ENCODE measurements around the gene SDHA.

The SDHA gene

GRCh38 chr5:190366-191035 is 27.6 kb upstream of the SDHA start:
- Histone ChIP-seq H3K27ac (peak overlapping the region; percentile 22 to 45), H3K4me3 (peak overlapping the region; percentile 59)
- DNase-seq (ENCODE audit: low spot score): no peak
- TF ChIP-seq, protein P1, sequence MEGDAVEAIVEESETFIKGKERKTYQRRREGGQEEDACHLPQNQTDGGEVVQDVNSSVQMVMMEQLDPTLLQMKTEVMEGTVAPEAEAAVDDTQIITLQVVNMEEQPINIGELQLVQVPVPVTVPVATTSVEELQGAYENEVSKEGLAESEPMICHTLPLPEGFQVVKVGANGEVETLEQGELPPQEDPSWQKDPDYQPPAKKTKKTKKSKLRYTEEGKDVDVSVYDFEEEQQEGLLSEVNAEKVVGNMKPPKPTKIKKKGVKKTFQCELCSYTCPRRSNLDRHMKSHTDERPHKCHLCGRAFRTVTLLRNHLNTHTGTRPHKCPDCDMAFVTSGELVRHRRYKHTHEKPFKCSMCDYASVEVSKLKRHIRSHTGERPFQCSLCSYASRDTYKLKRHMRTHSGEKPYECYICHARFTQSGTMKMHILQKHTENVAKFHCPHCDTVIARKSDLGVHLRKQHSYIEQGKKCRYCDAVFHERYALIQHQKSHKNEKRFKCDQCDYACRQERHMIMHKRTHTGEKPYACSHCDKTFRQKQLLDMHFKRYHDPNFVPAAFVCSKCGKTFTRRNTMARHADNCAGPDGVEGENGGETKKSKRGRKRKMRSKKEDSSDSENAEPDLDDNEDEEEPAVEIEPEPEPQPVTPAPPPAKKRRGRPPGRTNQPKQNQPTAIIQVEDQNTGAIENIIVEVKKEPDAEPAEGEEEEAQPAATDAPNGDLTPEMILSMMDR (IDR thresholded peaks at IDR 0.05): no peak

GRCh38 chr5:191036-191948 is 26.8 kb upstream of the SDHA start, which contains the start of gene LRRC14B:
Gene LRRC14B (plus strand): TSS chr5:191495. CDS start chr5:191539, 44 bp downstream.
- DNase-seq (ENCODE audit: low spot score): no peak
- Histone ChIP-seq H3K27ac (peak within 1 kb of the TSS; percentile 22 to 45), H3K4me3 (peak within 1 kb of the TSS; percentile 59)
- TF ChIP-seq, protein P1 (IDR thresholded peaks at IDR 0.05): no peak

DNA sequence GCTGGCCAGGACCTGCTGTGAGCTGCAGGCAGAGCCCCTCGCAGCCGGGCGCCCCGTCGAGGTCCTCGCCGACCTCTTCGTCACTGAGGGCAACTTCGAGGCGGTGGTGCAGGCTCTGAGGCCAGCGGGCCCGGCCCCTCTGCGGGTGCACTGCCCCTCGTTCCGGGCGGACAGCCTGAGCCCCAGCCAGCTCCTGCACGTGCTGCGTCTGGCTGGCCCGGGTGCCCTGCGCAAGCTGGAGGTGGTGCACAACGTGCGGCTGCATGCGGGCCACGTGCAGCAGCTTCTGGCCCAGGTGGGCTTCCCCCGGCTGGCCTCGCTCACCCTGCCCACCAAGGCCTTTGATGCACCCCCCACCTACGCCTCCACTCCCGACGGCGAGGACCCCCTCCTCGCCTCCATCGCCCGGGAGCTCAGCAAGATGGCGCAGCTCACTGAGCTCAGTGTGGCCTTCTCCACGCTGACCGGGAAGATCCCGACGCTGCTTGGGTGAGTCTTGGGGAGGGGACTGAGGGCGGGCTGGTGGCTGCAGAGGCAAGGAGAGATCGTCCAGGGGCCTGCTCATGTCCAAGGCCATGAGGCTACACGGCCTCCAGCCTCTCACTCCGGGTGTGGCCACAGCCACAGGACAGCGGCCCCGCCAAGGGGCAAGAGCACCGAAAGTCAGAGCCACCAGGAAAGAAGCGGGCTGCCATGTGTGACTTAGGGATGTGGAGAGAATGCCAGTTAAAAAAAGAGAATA is 26.0 kb upstream of the SDHA start:
- TF ChIP-seq, protein P1 (IDR thresholded peaks at IDR 0.05): no peak
- Histone ChIP-seq H3K27ac (no peak overlapping the region), H3K4me3 (no peak overlapping the region)
- DNase-seq (ENCODE audit: low spot score): no peak

GRCh38 chr5:192691-192969 is 25.5 kb upstream of the SDHA start:
- no peak for DNase-seq (ENCODE audit: low spot score)
- H3K4me3 ChIP-seq: no peak overlapping the region
- no peak overlapping the region for H3K27ac ChIP-seq
- TF ChIP-seq, protein P1 (IDR thresholded peaks at IDR 0.05): no peak

GRCh38 chr5:192970-193831 is 24.9 kb upstream of the SDHA start:
- DNase-seq (ENCODE audit: low spot score): no peak
- H3K4me3 ChIP-seq: no peak overlapping the region
- H3K27ac ChIP-seq: no peak overlapping the region
- TF ChIP-seq, protein P1 (IDR thresholded peaks at IDR 0.05): no peak

GRCh38 chr5:194102-194501 is 24.0 kb upstream of the SDHA start:
- DNase-seq (ENCODE audit: low spot score): no peak
- H3K27ac ChIP-seq: no peak overlapping the region
- no peak overlapping the region for H3K4me3 ChIP-seq
- TF ChIP-seq, protein P1 (IDR thresholded peaks at IDR 0.05): no peak

All from coronary artery (tissue), 2 donors.